HG03378 (cell line): ENCODE data around the gene DYNC1I2.
"Not testable (repeated sequence)": the region's sequence is repeated elsewhere in the genome, so short reads cannot be mapped to it uniquely, and the experiment has no call there.

Experiments
- ATAC-seq: cut with Tn5 transposase; IDR thresholded peaks from one replicate; pipeline ENCODE4 v1.9.1; 2021; ENCODE audit warnings: mild to moderate bottlenecking, moderate library complexity; ENCODE audit not compliant: unreplicated experiment

DYNC1I2 gene

GRCh38 chr2:171772373-171772772, 85.1 kb downstream of the DYNC1I2 start:
- ATAC-seq = no peak

GRCh38 chr2:171774581-171774980, 87.3 kb downstream of the DYNC1I2 start:
- not testable (repeated sequence) for ATAC-seq

GRCh38 chr2:171778515-171778914, 91.2 kb downstream of the DYNC1I2 start:
- no peak for ATAC-seq

- no peak for ATAC-seq
These were observed 98.2 kb downstream of the DYNC1I2 start for GRCh38 chr2:171785450-171785849.

- no peak for ATAC-seq
These were observed 100.2 kb downstream of the DYNC1I2 start for GRCh38 chr2:171787333-171788072.

- no peak for ATAC-seq
These were observed 101.2 kb downstream of the DYNC1I2 start for GRCh38 chr2:171788316-171788993.

GRCh38 chr2:171789956-171790355, 102.7 kb downstream of the DYNC1I2 start:
- ATAC-seq = no peak

- no peak for ATAC-seq
These were observed 104.1 kb downstream of the DYNC1I2 start for GRCh38 chr2:171791361-171791760.

GRCh38 chr2:171792157-171792556, 104.9 kb downstream of the DYNC1I2 start:
- no peak for ATAC-seq

- no peak for ATAC-seq
These were observed 105.8 kb downstream of the DYNC1I2 start for GRCh38 chr2:171792886-171793580.

- ATAC-seq = no peak
These were observed 106.7 kb downstream of the DYNC1I2 start for GRCh38 chr2:171793691-171794678.

- ATAC-seq = no peak
These were observed 107.6 kb downstream of the DYNC1I2 start for GRCh38 chr2:171794918-171795317.
